MCF 10A (cell line): ENCODE measurements around the gene CBFA2T3. TPM values are rescaled to one million over a fixed set of nuclear protein-coding genes. Genes with fewer than 3 reads are reported as not detected.

ENCODE experiments used
- BruUV-seq: library from RNA; stranded (reverse); fragments of 400-500 nt; replicated peaks from 2 replicates; lab custom pipeline; 2021; lab: Mats Ljungman, UMichigan
- CTCF ChIA-PET: fragments of 300-600 bp; sonication (Branson Sonifier 250); formaldehyde crosslinking; extraction: SDS; loops from one replicate; lab custom pipeline; 2021; ENCODE audit warnings: antibody characterized with exemption, inconsistent platforms; lab: Yijun Ruan, JAX
- POLR2A ChIA-PET: fragments of 300-600, 350-650 bp; sonication (Branson Sonifier 250); formaldehyde crosslinking; extraction: SDS; loops from one replicate; lab custom pipeline; 2020; ENCODE audit warnings: antibody characterized with exemption, inconsistent platforms; lab: Yijun Ruan, JAX
- DNase-seq: peaks from one replicate; pipeline ENCODE4 v3.0.0-alpha.2; 2018; ENCODE audit not compliant: unreplicated experiment
- H3K27ac Mint-ChIP-seq: one replicate; pipeline ENCODE4 v1.8.0; 2022; ENCODE audit warnings: mild to moderate bottlenecking, low read depth, mixed read lengths; ENCODE audit not compliant: unreplicated experiment
- H3K27me3 Mint-ChIP-seq: one replicate; pipeline ENCODE4 v1.8.0; 2022; ENCODE audit warnings: mixed read lengths; ENCODE audit not compliant: insufficient read depth, unreplicated experiment
- H3K36me3 Mint-ChIP-seq: one replicate; pipeline ENCODE4 v1.8.0; 2022; ENCODE audit warnings: mild to moderate bottlenecking, moderate library complexity, mixed read lengths; ENCODE audit not compliant: insufficient read depth, unreplicated experiment
- H3K4me1 Mint-ChIP-seq: one replicate; pipeline ENCODE4 v1.8.0; 2022; ENCODE audit warnings: mixed read lengths; ENCODE audit not compliant: insufficient read depth, unreplicated experiment
- H3K4me3 Mint-ChIP-seq: one replicate; pipeline ENCODE4 v1.8.0; 2022; ENCODE audit warnings: mild to moderate bottlenecking, moderate library complexity, mixed read lengths; ENCODE audit not compliant: unreplicated experiment
- H3K9me3 Mint-ChIP-seq: one replicate; pipeline ENCODE4 v1.8.0; 2022; ENCODE audit warnings: mixed read lengths; ENCODE audit not compliant: unreplicated experiment
- CTCF ChIP-seq: fragments of 200-600 bp; IDR thresholded peaks from one replicate; pipeline ENCODE4 v1.8.0; 2022; ENCODE audit warnings: antibody characterized with exemption, mild to moderate bottlenecking; ENCODE audit not compliant: unreplicated experiment
- intact Hi-C: fragments of 100-400 bp; cut with micrococcal nuclease; formaldehyde crosslinking; loops from 2 replicates; pipeline ENCODE4 v1.14.1; 2022
- total RNA-seq: library from RNA; stranded (reverse); gene quantifications from 2 replicates; pipeline ENCODE4 v1.2.3, GENCODE V29; 2022

CBFA2T3 gene
- total RNA-seq, 1 experiment from 2014 or later: not detected

GRCh38 chr16:89006036-89006752 lies 29.2 kb upstream of the CBFA2T3 start:
- CTCF ChIA-PET: no interaction called here
- Mint-ChIP-seq H3K4me3 (no peak overlapping the region), H3K27ac (no peak overlapping the region), H3K36me3 (no peaks in the 10 kb centered on the region), H3K27me3 (peaks cover 20% of the 10 kb centered on the region), H3K9me3 (no peaks in the 10 kb centered on the region), H3K4me1 (no peaks in the 10 kb centered on the region)
- intact Hi-C loops: no loop called here
- no peak for TF ChIP-seq CTCF
- POLR2A ChIA-PET: no interaction called here
- no TSS peak for BruUV-seq
- no peak for DNase-seq

GRCh38 chr16:89005201-89006035 lies 28.4 kb upstream of the CBFA2T3 start:
- peaks cover 20% of the 10 kb centered on the region for H3K27me3 Mint-ChIP-seq
- TF ChIP-seq CTCF: no peak
- intact Hi-C loops: no loop called here

GRCh38 chr16:89004209-89004831 lies 27.3 kb upstream of the CBFA2T3 start:
- peaks cover 20% of the 10 kb centered on the region for H3K27me3 Mint-ChIP-seq
- ChIA-PET CTCF (no interaction called here), POLR2A (no interaction called here)
- H3K27ac Mint-ChIP-seq: no peak overlapping the region
- no peaks in the 10 kb centered on the region for H3K36me3 Mint-ChIP-seq
- no peaks in the 10 kb centered on the region for H3K4me1 Mint-ChIP-seq
- intact Hi-C loops: no loop called here
- no TSS peak for BruUV-seq
- peaks cover 2% of the 10 kb centered on the region for H3K9me3 Mint-ChIP-seq
- TF ChIP-seq CTCF: no peak
- H3K4me3 Mint-ChIP-seq: no peak overlapping the region
- DNase-seq: no peak

More at GRCh38 chr16:89005201-89006035, 28.4 kb upstream of the CBFA2T3 start:
- Mint-ChIP-seq H3K4me1 (no peaks in the 10 kb centered on the region), H3K9me3 (no peaks in the 10 kb centered on the region), H3K4me3 (no peak overlapping the region), H3K27ac (no peak overlapping the region), H3K36me3 (no peaks in the 10 kb centered on the region)
- DNase-seq: no peak
- POLR2A ChIA-PET: no interaction called here
- CTCF ChIA-PET: no interaction called here
- no TSS peak for BruUV-seq

- no peak for DNase-seq
- no peak overlapping the region for H3K4me3 Mint-ChIP-seq
- intact Hi-C loops: no loop called here
- ChIA-PET CTCF (no interaction called here), POLR2A (no interaction called here)
- no TSS peak for BruUV-seq
- TF ChIP-seq CTCF: no peak
- H3K27ac Mint-ChIP-seq: no peak overlapping the region
- H3K36me3 Mint-ChIP-seq: no peaks in the 10 kb centered on the region
- H3K27me3 Mint-ChIP-seq: peaks cover 20% of the 10 kb centered on the region
- no peaks in the 10 kb centered on the region for H3K4me1 Mint-ChIP-seq
- peaks cover 7% of the 10 kb centered on the region for H3K9me3 Mint-ChIP-seq
These were observed 26.8 kb upstream of the CBFA2T3 start for GRCh38 chr16:89003831-89004208.
